AG08396 (cell line): Measurements from ENCODE around the gene FOCAD.
"Not testable (repeated sequence)": the region's sequence is repeated elsewhere in the genome, so short reads cannot be mapped to it uniquely, and the experiment has no call there.

ENCODE experiments used
- DNase-seq: peaks from one replicate; pipeline ENCODE4 v3.0.0; 2012; ENCODE audit warnings: low spot score, mixed read lengths

Gene FOCAD

GRCh38 chr9:20973246-20973947 lies 289.3 kb downstream of the FOCAD start:
- DNase-seq, result not testable (repeated sequence)

- not testable (repeated sequence) for DNase-seq
These were observed 290.3 kb downstream of the FOCAD start for GRCh38 chr9:20974191-20974938.

- DNase-seq, result no peak
These were observed 294.2 kb downstream of the FOCAD start for GRCh38 chr9:20978249-20978648.

- peak; percentile 48 for DNase-seq
These were observed 296.9 kb downstream of the FOCAD start for GRCh38 chr9:20980832-20981455.

GRCh38 chr9:20981486-20981885 lies 297.4 kb downstream of the FOCAD start:
- peak; percentile 61 for DNase-seq

GRCh38 chr9:20984506-20984905 lies 300.4 kb downstream of the FOCAD start:
- no peak for DNase-seq

GRCh38 chr9:20985851-20986600 lies 302.0 kb downstream of the FOCAD start:
- DNase-seq, result no peak

GRCh38 chr9:20987521-20987920 lies 303.5 kb downstream of the FOCAD start:
- DNase-seq, result no peak

GRCh38 chr9:20988061-20988460 lies 304.0 kb downstream of the FOCAD start:
- DNase-seq, result no peak

GRCh38 chr9:20988671-20989315 lies 304.7 kb downstream of the FOCAD start:
- no peak for DNase-seq

- no peak for DNase-seq
These were observed 305.9 kb downstream of the FOCAD start for GRCh38 chr9:20989923-20990341.

- no peak for DNase-seq
These were observed 306.8 kb downstream of the FOCAD start for GRCh38 chr9:20990867-20991266.

- no peak for DNase-seq
These were observed 310.4 kb downstream of the FOCAD start for GRCh38 chr9:20994486-20994885.

GRCh38 chr9:20995616-20996015 lies 311.6 kb downstream of the FOCAD start:
- no peak for DNase-seq

GRCh38 chr9:20996809-20997208 lies 312.8 kb downstream of the FOCAD start:
- no peak for DNase-seq

- DNase-seq, result no peak
These were observed 313.5 kb downstream of the FOCAD start for GRCh38 chr9:20997503-20998076.

GRCh38 chr9:21001581-21001980 lies 317.5 kb downstream of the FOCAD start:
- no peak for DNase-seq

- no peak for DNase-seq
These were observed 318.0 kb downstream of the FOCAD start for GRCh38 chr9:21002040-21002439.

- no peak for DNase-seq
These were observed 331.2 kb downstream of the FOCAD start for GRCh38 chr9:21015129-21015815.

- no peak for DNase-seq
These were observed 331.9 kb downstream of the FOCAD start for GRCh38 chr9:21015995-21016394.
